SK-N-SH treated with all-trans-retinoic acid at 6 μM for 48 hours (cell line): ENCODE results near the gene ANP32B.
"Not testable (repeated sequence)": the region's sequence is repeated elsewhere in the genome, so short reads cannot be mapped to it uniquely, and the experiment has no call there.

ENCODE experiments used
- ATAC-seq: fragments of 200-7000 bp; cut with Tn5 transposase; 3 replicates; pipeline ENCODE4 v1.9.1; 2020; ENCODE audit warnings: mild to moderate bottlenecking, moderate library complexity
- ARNTL ChIP-seq: fragments of 450-650 bp; formaldehyde crosslinking; IDR thresholded peaks from 2 replicates; pipeline ENCODE4 v1.5.0; 2020; ENCODE audit warnings: low read depth, mild to moderate bottlenecking, moderate library complexity, borderline replicate concordance
- BACH2 ChIP-seq: fragments of 250-450 bp; sonication (Bioruptor Pico); IDR thresholded peaks from 2 replicates; pipeline ENCODE4 v1.9.0; 2021; ENCODE audit warnings: mild to moderate bottlenecking, borderline replicate concordance
- CREB5 ChIP-seq: fragments of 250-450 bp; sonication (Bioruptor Pico); IDR thresholded peaks from 2 replicates; pipeline ENCODE4 v1.5.1; 2020; ENCODE audit warnings: low read depth, mild to moderate bottlenecking, moderate library complexity
- CSDC2 ChIP-seq: fragments of 250-450 bp; sonication (Bioruptor Pico); IDR thresholded peaks from 2 replicates; pipeline ENCODE4 v1.5.0; 2020; ENCODE audit warnings: mild to moderate bottlenecking, moderate library complexity
- CSRNP3 ChIP-seq: fragments of 250-450 bp; sonication (Bioruptor Pico); IDR thresholded peaks from 2 replicates; pipeline ENCODE4 v1.5.1; 2021; ENCODE audit warnings: mild to moderate bottlenecking, moderate library complexity
- ESRRG ChIP-seq: fragments of 250-450 bp; sonication (Bioruptor Pico); IDR thresholded peaks from 2 replicates; pipeline ENCODE4 v1.6.1; 2021; ENCODE audit warnings: mild to moderate bottlenecking
- GLIS3 ChIP-seq: fragments of 250-450 bp; sonication (Bioruptor Pico); IDR thresholded peaks from 2 replicates; pipeline ENCODE4 v1.5.0; 2020; ENCODE audit warnings: mild to moderate bottlenecking, moderate library complexity
- ISL1 ChIP-seq: fragments of 250-450 bp; sonication (Bioruptor Pico); IDR thresholded peaks from 2 replicates; pipeline ENCODE4 v2.1.2; 2022; ENCODE audit warnings: mild to moderate bottlenecking, moderate library complexity
- OSR1 ChIP-seq: fragments of 250-450 bp; sonication (Bioruptor Pico); IDR thresholded peaks from 2 replicates; pipeline ENCODE4 v1.8.0; 2022; ENCODE audit warnings: moderate library complexity, mild to moderate bottlenecking, inconsistent platforms
- PATZ1 ChIP-seq: fragments of 250-450 bp; sonication (Bioruptor Pico); IDR thresholded peaks from 2 replicates; pipeline ENCODE4 v1.8.0; 2020; ENCODE audit warnings: mild to moderate bottlenecking, moderate library complexity, borderline replicate concordance
- POU6F1 ChIP-seq: fragments of 250-450 bp; sonication (Bioruptor Pico); IDR thresholded peaks from 2 replicates; pipeline ENCODE4 v1.8.0; 2021; ENCODE audit warnings: low read depth, mild to moderate bottlenecking, moderate library complexity, borderline replicate concordance
- PPARA ChIP-seq: fragments of 250-450 bp; sonication (Bioruptor Pico); IDR thresholded peaks from 2 replicates; pipeline ENCODE4 v1.5.0; 2020; ENCODE audit warnings: mild to moderate bottlenecking, borderline replicate concordance
- RARB ChIP-seq: fragments of 250-450 bp; sonication (Bioruptor Pico); IDR thresholded peaks from 2 replicates; pipeline ENCODE4 v1.8.0; 2021; ENCODE audit warnings: mild to moderate bottlenecking, moderate library complexity
- SNAI2 ChIP-seq: fragments of 250-450 bp; sonication (Bioruptor Pico); IDR thresholded peaks from 2 replicates; pipeline ENCODE4 v1.5.0; 2020; ENCODE audit warnings: mild to moderate bottlenecking, moderate library complexity
- TCF4 ChIP-seq: fragments of 250-450 bp; sonication (Bioruptor Pico); IDR thresholded peaks from 2 replicates; pipeline ENCODE4 v1.8.0; 2021; ENCODE audit warnings: mild to moderate bottlenecking, moderate library complexity, borderline replicate concordance
- TOX ChIP-seq: fragments of 250-450 bp; sonication (Bioruptor Pico); IDR thresholded peaks from 2 replicates; pipeline ENCODE4 v1.8.0; 2021; ENCODE audit warnings: mild to moderate bottlenecking, moderate library complexity, borderline replicate concordance
- ZC3H10 ChIP-seq: fragments of 250-450 bp; sonication (Bioruptor Pico); IDR thresholded peaks from 2 replicates; pipeline ENCODE4 v1.5.1; 2021; ENCODE audit warnings: mild to moderate bottlenecking, moderate library complexity
- ZFP30 ChIP-seq: fragments of 450-650 bp; formaldehyde crosslinking; IDR thresholded peaks from 2 replicates; pipeline ENCODE4 v1.5.0; 2022; ENCODE audit warnings: mild to moderate bottlenecking, moderate library complexity
- ZNF565 ChIP-seq: fragments of 450-650 bp; formaldehyde crosslinking; conservative IDR thresholded peaks from 2 replicates; pipeline ENCODE4 v1.5.0; 2020; ENCODE audit warnings: low read depth, mild to moderate bottlenecking, moderate library complexity
- ZNF70 ChIP-seq: fragments of 450-650 bp; formaldehyde crosslinking; IDR thresholded peaks from 2 replicates; pipeline ENCODE4 v1.5.0; 2020; ENCODE audit warnings: mild to moderate bottlenecking, moderate library complexity
- ZNF8 ChIP-seq: fragments of 450-650 bp; formaldehyde crosslinking; IDR thresholded peaks from 2 replicates; pipeline ENCODE4 v1.5.0; 2020; ENCODE audit warnings: mild to moderate bottlenecking, moderate library complexity

ANP32B gene

GRCh38 chr9:97956331-97956730 lies 26.8 kb upstream of the ANP32B start:
- TF ChIP-seq ZNF8 (CRISPR knock-in tag) = no peak
- TF ChIP-seq TCF4 (CRISPR knock-in tag) = no peak
- TF ChIP-seq GLIS3 (CRISPR knock-in tag) = no peak
- no peak for TF ChIP-seq OSR1 (CRISPR knock-in tag)
- TF ChIP-seq ZNF565 = no peak
- TF ChIP-seq CREB5 (CRISPR knock-in tag) = no peak
- no peak for TF ChIP-seq ZNF70
- TF ChIP-seq ISL1 (CRISPR knock-in tag) = no peak
- TF ChIP-seq CSRNP3 = no peak
- no peak for TF ChIP-seq PATZ1 (CRISPR knock-in tag)
- no peak for TF ChIP-seq ARNTL (CRISPR knock-in tag)
- TF ChIP-seq SNAI2 (CRISPR knock-in tag) = no peak
- TF ChIP-seq ESRRG (CRISPR knock-in tag) = no peak
- TF ChIP-seq CSDC2 (CRISPR knock-in tag) = no peak
- TF ChIP-seq TOX (CRISPR knock-in tag) = no peak
- no peak for TF ChIP-seq ZFP30 (CRISPR knock-in tag)
- no peak for TF ChIP-seq BACH2
- TF ChIP-seq POU6F1 (CRISPR knock-in tag) = no peak
- TF ChIP-seq PPARA = no peak
- TF ChIP-seq ZC3H10 (CRISPR knock-in tag) = no peak
- no peak for ATAC-seq

- ATAC-seq = no peak
- TF ChIP-seq BACH2 (no peak), CSRNP3 (no peak)
- TF ChIP-seq, all 23 proteins: peak for 0
Observed at GRCh38 chr9:97958812-97959511, 24.2 kb upstream of the ANP32B start.

- no peak for TF ChIP-seq GLIS3 (CRISPR knock-in tag)
- TF ChIP-seq PATZ1 (CRISPR knock-in tag) = no peak
- TF ChIP-seq ESRRG (CRISPR knock-in tag) = no peak
- TF ChIP-seq CSRNP3 = no peak
- TF ChIP-seq ZFP30 (CRISPR knock-in tag) = no peak
- TF ChIP-seq CSDC2 (CRISPR knock-in tag) = no peak
- TF ChIP-seq ZNF565 = no peak
- no peak for TF ChIP-seq POU6F1 (CRISPR knock-in tag)
- no peak for TF ChIP-seq RARB (CRISPR knock-in tag)
- TF ChIP-seq ZNF8 (CRISPR knock-in tag) = no peak
- no peak for TF ChIP-seq PPARA
- TF ChIP-seq ARNTL (CRISPR knock-in tag) = no peak
- no peak for TF ChIP-seq SNAI2 (CRISPR knock-in tag)
- TF ChIP-seq TOX (CRISPR knock-in tag) = no peak
Observed at GRCh38 chr9:97959585-97959984, 23.6 kb upstream of the ANP32B start.

GRCh38 chr9:97960678-97961328 lies 22.3 kb upstream of the ANP32B start:
- ATAC-seq = not testable (repeated sequence)

More at GRCh38 chr9:97959585-97959984, 23.6 kb upstream of the ANP32B start:
- no peak for ATAC-seq
